ENCODE data around the gene CADPS. TPM values are rescaled to one million over a fixed set of nuclear protein-coding genes. Genes with fewer than 3 reads are reported as not detected.

Gene CADPS
- total RNA-seq, 1 experiment from 2014 or later = not detected

DNA sequence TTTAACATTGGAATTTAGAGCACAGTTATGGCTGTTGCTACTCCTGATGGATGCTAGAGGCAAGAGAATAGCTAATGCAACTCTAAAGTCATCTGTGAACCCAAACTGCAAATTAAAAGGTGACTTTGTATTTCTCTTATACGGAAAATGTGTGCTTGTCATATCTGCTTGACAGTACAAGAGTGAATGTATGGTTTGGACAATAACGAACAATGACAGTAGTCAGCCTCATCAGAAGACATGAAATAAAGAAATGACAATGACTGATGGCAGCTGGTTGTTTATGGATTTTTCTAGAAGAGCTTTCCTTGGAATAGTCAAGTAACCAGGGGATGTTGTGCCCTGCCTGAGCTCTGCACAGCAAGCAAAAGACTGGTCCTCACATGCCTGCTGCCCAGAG lies 333.0 kb downstream of the CADPS start:
- no peaks in the 10 kb centered on the region for H3K4me1 ChIP-seq (ENCODE audit: control insufficient read depth, insufficient read depth, low read length)
- H3K9me3 ChIP-seq (ENCODE audit: control insufficient read depth, insufficient read depth, low read depth, low read length) = no peaks in the 10 kb centered on the region
- DNase-seq (ENCODE audit: low read depth, low spot score) (no peak), ATAC-seq (no peak)
- no peaks in the 10 kb centered on the region; the same call in 1 of the 2 replicates for H3K27me3 ChIP-seq (ENCODE audit: control insufficient read depth, insufficient read depth, low read length)
- TF ChIP-seq, protein P1, sequence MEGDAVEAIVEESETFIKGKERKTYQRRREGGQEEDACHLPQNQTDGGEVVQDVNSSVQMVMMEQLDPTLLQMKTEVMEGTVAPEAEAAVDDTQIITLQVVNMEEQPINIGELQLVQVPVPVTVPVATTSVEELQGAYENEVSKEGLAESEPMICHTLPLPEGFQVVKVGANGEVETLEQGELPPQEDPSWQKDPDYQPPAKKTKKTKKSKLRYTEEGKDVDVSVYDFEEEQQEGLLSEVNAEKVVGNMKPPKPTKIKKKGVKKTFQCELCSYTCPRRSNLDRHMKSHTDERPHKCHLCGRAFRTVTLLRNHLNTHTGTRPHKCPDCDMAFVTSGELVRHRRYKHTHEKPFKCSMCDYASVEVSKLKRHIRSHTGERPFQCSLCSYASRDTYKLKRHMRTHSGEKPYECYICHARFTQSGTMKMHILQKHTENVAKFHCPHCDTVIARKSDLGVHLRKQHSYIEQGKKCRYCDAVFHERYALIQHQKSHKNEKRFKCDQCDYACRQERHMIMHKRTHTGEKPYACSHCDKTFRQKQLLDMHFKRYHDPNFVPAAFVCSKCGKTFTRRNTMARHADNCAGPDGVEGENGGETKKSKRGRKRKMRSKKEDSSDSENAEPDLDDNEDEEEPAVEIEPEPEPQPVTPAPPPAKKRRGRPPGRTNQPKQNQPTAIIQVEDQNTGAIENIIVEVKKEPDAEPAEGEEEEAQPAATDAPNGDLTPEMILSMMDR (IDR thresholded peaks at IDR 0.05) = no peak
- TF ChIP-seq SIN3A (IDR thresholded peaks at IDR 0.05; ENCODE audit: borderline replicate concordance, insufficient read depth, low read depth, low read length) (no peak), POLR2AphosphoS5 (IDR thresholded peaks at IDR 0.05; ENCODE audit: low read depth, low read length) (no peak), TCF7L2 (IDR thresholded peaks at IDR 0.05; ENCODE audit: low read depth, low read length) (no peak)
- TF ChIP-seq, protein P2, sequence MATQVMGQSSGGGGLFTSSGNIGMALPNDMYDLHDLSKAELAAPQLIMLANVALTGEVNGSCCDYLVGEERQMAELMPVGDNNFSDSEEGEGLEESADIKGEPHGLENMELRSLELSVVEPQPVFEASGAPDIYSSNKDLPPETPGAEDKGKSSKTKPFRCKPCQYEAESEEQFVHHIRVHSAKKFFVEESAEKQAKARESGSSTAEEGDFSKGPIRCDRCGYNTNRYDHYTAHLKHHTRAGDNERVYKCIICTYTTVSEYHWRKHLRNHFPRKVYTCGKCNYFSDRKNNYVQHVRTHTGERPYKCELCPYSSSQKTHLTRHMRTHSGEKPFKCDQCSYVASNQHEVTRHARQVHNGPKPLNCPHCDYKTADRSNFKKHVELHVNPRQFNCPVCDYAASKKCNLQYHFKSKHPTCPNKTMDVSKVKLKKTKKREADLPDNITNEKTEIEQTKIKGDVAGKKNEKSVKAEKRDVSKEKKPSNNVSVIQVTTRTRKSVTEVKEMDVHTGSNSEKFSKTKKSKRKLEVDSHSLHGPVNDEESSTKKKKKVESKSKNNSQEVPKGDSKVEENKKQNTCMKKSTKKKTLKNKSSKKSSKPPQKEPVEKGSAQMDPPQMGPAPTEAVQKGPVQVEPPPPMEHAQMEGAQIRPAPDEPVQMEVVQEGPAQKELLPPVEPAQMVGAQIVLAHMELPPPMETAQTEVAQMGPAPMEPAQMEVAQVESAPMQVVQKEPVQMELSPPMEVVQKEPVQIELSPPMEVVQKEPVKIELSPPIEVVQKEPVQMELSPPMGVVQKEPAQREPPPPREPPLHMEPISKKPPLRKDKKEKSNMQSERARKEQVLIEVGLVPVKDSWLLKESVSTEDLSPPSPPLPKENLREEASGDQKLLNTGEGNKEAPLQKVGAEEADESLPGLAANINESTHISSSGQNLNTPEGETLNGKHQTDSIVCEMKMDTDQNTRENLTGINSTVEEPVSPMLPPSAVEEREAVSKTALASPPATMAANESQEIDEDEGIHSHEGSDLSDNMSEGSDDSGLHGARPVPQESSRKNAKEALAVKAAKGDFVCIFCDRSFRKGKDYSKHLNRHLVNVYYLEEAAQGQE (IDR thresholded peaks at IDR 0.05; ENCODE audit: insufficient read depth in 1 of 2, low read depth in 2 of 2, low read length in 1 of 2) = no peak
- H3K36me3 ChIP-seq (ENCODE audit: control insufficient read depth, insufficient read depth, low read length) = no peaks in the 10 kb centered on the region
- intact Hi-C loops (cut with micrococcal nuclease; ENCODE audit: unreplicated experiment) = no loop called here
- in situ Hi-C loops (cut with HindIII; ENCODE audit: low pct_unique_long_range_greater_than_20kb, low sequenced_read_pairs) = no loop called here
- POLR2A ChIA-PET = no interaction called here
- no peak overlapping the region for H3K27ac ChIP-seq (ENCODE audit: low read length)
- CTCF ChIA-PET = no interaction called here
- no peak overlapping the region for H3K4me3 ChIP-seq (ENCODE audit: low read depth in 2 of 2, low read length in 2 of 2)
- no TSS peak for BruUV-seq (replicated peaks)

DNA sequence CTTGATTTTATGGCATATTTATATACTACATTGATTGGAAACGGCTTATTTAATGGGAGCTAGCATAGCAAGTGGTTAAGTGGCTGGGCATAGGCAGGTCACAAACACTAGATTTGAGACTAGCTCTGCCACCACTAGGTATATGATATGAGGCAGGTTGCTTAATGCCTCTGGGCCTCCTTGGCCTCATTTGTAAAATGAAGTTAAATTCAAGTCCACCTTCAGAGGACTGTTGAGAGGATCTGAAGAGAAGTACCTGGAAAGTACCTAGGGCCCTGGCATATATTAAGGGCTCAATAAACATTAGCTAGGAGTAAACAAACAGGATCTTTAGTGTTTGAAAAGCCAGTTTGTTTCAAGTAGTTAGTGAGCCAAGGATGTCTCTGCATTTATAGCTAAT lies 335.5 kb downstream of the CADPS start:
- ATAC-seq (no peak), DNase-seq (ENCODE audit: low read depth, low spot score) (no peak)
- ChIA-PET CTCF (no interaction called here), POLR2A (no interaction called here)
- no TSS peak for BruUV-seq (replicated peaks)
- Histone ChIP-seq H3K4me1 (ENCODE audit: control insufficient read depth, insufficient read depth, low read length) (no peaks in the 10 kb centered on the region), H3K4me3 (ENCODE audit: low read depth in 2 of 2, low read length in 2 of 2) (no peak overlapping the region), H3K36me3 (ENCODE audit: control insufficient read depth, insufficient read depth, low read length) (no peaks in the 10 kb centered on the region), H3K9me3 (ENCODE audit: control insufficient read depth, insufficient read depth, low read depth, low read length) (no peaks in the 10 kb centered on the region), H3K27me3 (ENCODE audit: control insufficient read depth, insufficient read depth, low read length) (peaks cover 2% of the 10 kb centered on the region), H3K27ac (ENCODE audit: low read length) (no peak overlapping the region)
- intact Hi-C loops (cut with micrococcal nuclease; ENCODE audit: unreplicated experiment) = no loop called here
- TF ChIP-seq, protein P2 (IDR thresholded peaks at IDR 0.05; ENCODE audit: insufficient read depth in 1 of 2, low read depth in 2 of 2, low read length in 1 of 2) = no peak
- no peak for TF ChIP-seq TCF7L2 (IDR thresholded peaks at IDR 0.05; ENCODE audit: low read depth, low read length)
- TF ChIP-seq, protein P1 (IDR thresholded peaks at IDR 0.05) = no peak
- no peak for TF ChIP-seq SIN3A (IDR thresholded peaks at IDR 0.05; ENCODE audit: borderline replicate concordance, insufficient read depth, low read depth, low read length)
- no peak for TF ChIP-seq POLR2AphosphoS5 (IDR thresholded peaks at IDR 0.05; ENCODE audit: low read depth, low read length)
- in situ Hi-C loops (cut with HindIII; ENCODE audit: low pct_unique_long_range_greater_than_20kb, low sequenced_read_pairs) = no loop called here
